Stomach smooth muscle (tissue), 2 donors: ENCODE results near the gene ICAM2.

ENCODE experiments used
- H3K27ac ChIP-seq: one replicate; pipeline ENCODE4 v1.7.0; 2013; ENCODE audit warnings: mild to moderate bottlenecking, low read length, inconsistent platforms
- H3K27me3 ChIP-seq, 2 donors: one replicate each; pipeline ENCODE4 v1.7.0; 2013; ENCODE audit warnings: low read length in 2 of 2; ENCODE audit not compliant: insufficient read depth in 2 of 2, control insufficient read depth in 1 of 2
- H3K36me3 ChIP-seq, 2 donors: one replicate each; pipeline ENCODE4 v1.7.0; 2013; ENCODE audit warnings: low read length in 2 of 2; ENCODE audit not compliant: control insufficient read depth in 2 of 2, insufficient read depth in 2 of 2
- H3K4me1 ChIP-seq: one replicate; pipeline ENCODE4 v1.7.0; 2013; ENCODE audit warnings: low read length; ENCODE audit not compliant: control insufficient read depth, insufficient read depth
- H3K4me3 ChIP-seq, 2 donors: one replicate each; pipeline ENCODE4 v1.7.0; 2013; ENCODE audit warnings: low read length in 2 of 2
- H3K9ac ChIP-seq, 2 donors: one replicate each; pipeline ENCODE4 v1.7.0; 2013; ENCODE audit warnings: low read length in 2 of 2, mild to moderate bottlenecking in 1 of 2
- H3K9me3 ChIP-seq, 2 donors: one replicate each; pipeline ENCODE4 v1.7.0; 2013; ENCODE audit warnings: low read length in 2 of 2; ENCODE audit not compliant: control insufficient read depth in 2 of 2
- donor health status: healthy.
- donor health status: Pancreatic carcinoma.

The ICAM2 gene

GRCh38 chr17:64003526-64004121 is 16.8 kb downstream of the ICAM2 start:
- H3K27me3 ChIP-seq, result peaks cover 18 to 20% of the 10 kb centered on the region in 2 donors
- no peaks in the 10 kb centered on the region for H3K36me3 ChIP-seq
- H3K9ac ChIP-seq, result no peak overlapping the region
- no peak overlapping the region for H3K4me3 ChIP-seq
- no peaks in the 10 kb centered on the region for H3K9me3 ChIP-seq
- no peak overlapping the region for H3K27ac ChIP-seq
- H3K4me1 ChIP-seq, result peaks cover 11% of the 10 kb centered on the region

GRCh38 chr17:64002658-64003525 is 17.5 kb downstream of the ICAM2 start:
- no peaks in the 10 kb centered on the region for H3K9me3 ChIP-seq
- H3K4me3 ChIP-seq, result no peak overlapping the region
- H3K4me1 ChIP-seq, result peaks cover 16% of the 10 kb centered on the region
- H3K27me3 ChIP-seq, result peaks cover 23 to 27% of the 10 kb centered on the region in 2 donors
- no peak overlapping the region for H3K9ac ChIP-seq
- no peaks in the 10 kb centered on the region for H3K36me3 ChIP-seq
- H3K27ac ChIP-seq, result no peak overlapping the region

- H3K9me3 ChIP-seq, result no peaks in the 10 kb centered on the region
- H3K36me3 ChIP-seq, result no peaks in the 10 kb centered on the region
- H3K4me1 ChIP-seq, result peaks cover 12% of the 10 kb centered on the region
- peaks cover 32 to 36% of the 10 kb centered on the region in 2 donors for H3K27me3 ChIP-seq
- no peak overlapping the region for H3K27ac ChIP-seq
- no peak overlapping the region for H3K9ac ChIP-seq
- no peak overlapping the region for H3K4me3 ChIP-seq
These were observed 18.5 kb downstream of the ICAM2 start for GRCh38 chr17:64001763-64002529.

- Histone ChIP-seq H3K27me3 (peaks cover 35 to 41% of the 10 kb centered on the region in 2 donors), H3K4me1 (peaks cover 12% of the 10 kb centered on the region), H3K27ac (no peak overlapping the region), H3K4me3 (no peak overlapping the region), H3K9ac (no peak overlapping the region), H3K9me3 (no peaks in the 10 kb centered on the region), H3K36me3 (no peaks in the 10 kb centered on the region)
These were observed 19.3 kb downstream of the ICAM2 start for GRCh38 chr17:64001091-64001579.

- H3K4me1 ChIP-seq, result peaks cover 12% of the 10 kb centered on the region
- H3K9me3 ChIP-seq, result no peaks in the 10 kb centered on the region
- H3K27ac ChIP-seq, result no peak overlapping the region
- H3K9ac ChIP-seq, result no peak overlapping the region
- no peak overlapping the region for H3K4me3 ChIP-seq
- H3K36me3 ChIP-seq, result no peaks in the 10 kb centered on the region
- peaks cover 38 to 41% of the 10 kb centered on the region in 2 donors for H3K27me3 ChIP-seq
These were observed 20.5 kb downstream of the ICAM2 start for GRCh38 chr17:63999680-64000531.

- H3K4me3 ChIP-seq, result peak overlapping the region in 1 of 2 donors; percentile 74
- H3K9ac ChIP-seq, result no peak overlapping the region
These were observed 21.4 kb downstream of the ICAM2 start for GRCh38 chr17:63998721-63999679.

GRCh38 chr17:63998050-63998720 is 22.2 kb downstream of the ICAM2 start, which contains the start of gene PRR29:
Gene PRR29 (plus strand): TSS chr17:63998351. CDS start chr17:63998365, 14 bp downstream.
- peak within 1 kb of the TSS; percentile 69 to 74 for H3K4me3 ChIP-seq
- H3K9me3 ChIP-seq, result no peaks in the 10 kb centered on the region
- H3K27ac ChIP-seq, result no peak within 1 kb of the TSS
- H3K4me1 ChIP-seq, result peaks cover 12% of the 10 kb centered on the region
- peak within 1 kb of the TSS in 1 of 2 donors; percentile 41 for H3K9ac ChIP-seq
- no peaks in the 10 kb centered on the region for H3K36me3 ChIP-seq
- peaks cover 38% of the 10 kb centered on the region in 2 donors for H3K27me3 ChIP-seq

More at GRCh38 chr17:63998721-63999679, 21.4 kb downstream of the ICAM2 start:
- H3K4me1 ChIP-seq, result peaks cover 12% of the 10 kb centered on the region
- H3K36me3 ChIP-seq, result no peaks in the 10 kb centered on the region
- no peak overlapping the region for H3K27ac ChIP-seq
- peaks cover 38% of the 10 kb centered on the region in 2 donors for H3K27me3 ChIP-seq
- H3K9me3 ChIP-seq, result no peaks in the 10 kb centered on the region

- Histone ChIP-seq H3K27ac (no peak overlapping the region), H3K4me1 (peaks cover 12% of the 10 kb centered on the region), H3K27me3 (peaks cover 39 to 40% of the 10 kb centered on the region in 2 donors), H3K4me3 (peak overlapping the region; percentile 69 to 74), H3K9me3 (no peaks in the 10 kb centered on the region), H3K36me3 (no peaks in the 10 kb centered on the region), H3K9ac (no peak overlapping the region)
These were observed 22.9 kb downstream of the ICAM2 start for GRCh38 chr17:63997341-63998048.
